ENCODE measurements around the gene SLC35G2.

SLC35G2 gene

DNA sequence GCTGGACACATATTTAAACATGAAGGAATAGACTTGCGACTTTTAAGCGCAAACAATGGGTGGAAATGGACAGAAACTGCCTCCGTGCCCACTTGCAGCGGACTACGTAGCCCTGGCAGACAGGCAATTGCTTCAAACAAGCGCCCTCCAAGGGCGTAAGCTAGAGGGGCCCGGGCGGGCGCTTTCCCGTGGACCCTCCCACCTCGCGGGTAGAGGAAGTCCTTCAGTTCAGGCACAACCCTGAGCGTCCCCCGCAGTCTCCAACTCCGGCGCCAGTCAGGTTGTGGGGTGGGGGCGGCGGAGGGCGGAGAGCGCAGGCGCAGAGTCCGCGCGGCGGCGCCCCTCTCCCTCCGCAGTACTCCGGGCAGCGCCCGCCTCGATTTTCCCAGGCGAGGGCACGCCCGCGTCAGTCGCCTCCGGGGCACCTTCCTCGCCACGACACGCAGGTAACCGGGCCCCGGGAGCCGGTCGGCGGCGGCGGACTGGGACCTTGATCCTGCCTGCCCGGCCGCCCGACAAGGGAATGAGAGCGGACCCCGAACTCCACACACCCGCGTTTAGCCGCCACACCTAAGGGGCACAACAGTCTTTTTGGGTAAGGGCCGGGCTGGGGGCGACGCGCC, at the start of gene SLC35G2:
SLC35G2 (plus strand) TSS at position 358 of the 623 bp plus-strand sequence. CDS start 35,335 bp downstream, outside the sequence.
- Histone ChIP-seq H3K4me1 (ENCODE audit: insufficient read depth, insufficient read length) (no peaks in the 10 kb centered on the region), H3K9ac (ENCODE audit: insufficient read length, low read depth) (peak within 1 kb of the TSS; percentile 76), H3K9me3 (ENCODE audit: insufficient read depth, low read length) (no peaks in the 10 kb centered on the region), H3K36me3 (ENCODE audit: insufficient read depth, insufficient read length, low read length) (no peaks in the 10 kb centered on the region), H3K4me3 (ENCODE audit: insufficient read length, low read depth) (peak within 1 kb of the TSS; percentile 62), H3K27me3 (ENCODE audit: insufficient read depth, insufficient read length) (peaks cover 38% of the 10 kb centered on the region)
- no peak for TF ChIP-seq YY1 (IDR thresholded peaks at IDR 0.05; ENCODE audit: insufficient read depth, insufficient read length)
- DNase-seq (ENCODE audit: low read depth, low spot score) = no peak

DNA sequence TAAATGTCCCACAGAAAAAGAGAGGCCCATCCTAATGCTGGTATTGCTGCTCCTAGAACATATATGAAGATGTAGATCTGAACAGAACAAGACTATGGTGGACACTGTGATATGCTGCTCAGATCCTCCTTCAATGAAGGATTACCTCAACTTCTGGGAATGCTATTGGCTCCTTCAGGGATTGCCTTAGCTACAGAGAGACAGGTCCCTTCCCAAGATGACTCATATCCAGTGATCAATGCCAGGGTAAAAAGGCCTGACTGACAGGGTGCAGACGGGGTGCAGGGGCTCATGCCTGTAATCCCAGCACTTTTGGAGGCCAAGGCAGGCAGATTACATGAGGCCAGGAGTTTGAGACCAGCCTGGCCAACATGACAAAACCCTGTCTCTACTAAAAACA, 46.2 kb upstream of the SLC35G2 start:
- Histone ChIP-seq H3K4me3 (ENCODE audit: insufficient read length, low read depth) (no peak overlapping the region), H3K4me1 (ENCODE audit: insufficient read depth, insufficient read length) (no peaks in the 10 kb centered on the region), H3K36me3 (ENCODE audit: insufficient read depth, insufficient read length, low read length) (no peaks in the 10 kb centered on the region), H3K9ac (ENCODE audit: insufficient read length, low read depth) (no peak overlapping the region), H3K27me3 (ENCODE audit: insufficient read depth, insufficient read length) (no peaks in the 10 kb centered on the region), H3K9me3 (ENCODE audit: insufficient read depth, low read length) (no peaks in the 10 kb centered on the region)
- DNase-seq (ENCODE audit: low read depth, low spot score) = no peak
- no peak for TF ChIP-seq SUZ12 (IDR thresholded peaks at IDR 0.05; ENCODE audit: extremely low read depth, insufficient read depth, insufficient read length)
- TF ChIP-seq YY1 (IDR thresholded peaks at IDR 0.05; ENCODE audit: insufficient read depth, insufficient read length) = no peak
- TF ChIP-seq ZNF274 (IDR thresholded peaks at IDR 0.05; ENCODE audit: low read depth, low read length) = no peak

DNA sequence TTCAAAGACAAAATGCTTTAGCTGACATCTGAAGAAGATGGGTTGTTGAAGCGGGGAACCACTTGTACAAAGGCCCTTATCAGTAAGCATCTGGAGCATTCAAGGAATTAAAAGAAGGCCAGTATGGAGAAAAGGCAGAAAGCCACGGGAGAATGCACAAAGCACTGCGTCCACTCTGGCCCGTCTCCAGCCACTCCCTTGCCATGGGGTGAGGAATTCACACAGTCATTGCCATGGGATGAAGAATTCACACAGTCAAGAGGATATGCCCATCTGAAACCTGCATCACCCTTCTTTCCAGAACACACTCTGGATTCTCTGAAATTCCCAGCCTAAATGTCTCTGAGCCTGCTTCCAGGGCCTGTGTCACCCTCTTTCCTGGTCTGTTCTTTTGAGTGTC, 40.1 kb upstream of the SLC35G2 start:
- no peak for TF ChIP-seq ZNF274 (IDR thresholded peaks at IDR 0.05; ENCODE audit: low read depth, low read length)
- no peak for TF ChIP-seq SUZ12 (IDR thresholded peaks at IDR 0.05; ENCODE audit: extremely low read depth, insufficient read depth, insufficient read length)
- Histone ChIP-seq H3K4me1 (ENCODE audit: insufficient read depth, insufficient read length) (no peaks in the 10 kb centered on the region), H3K27me3 (ENCODE audit: insufficient read depth, insufficient read length) (no peaks in the 10 kb centered on the region), H3K9ac (ENCODE audit: insufficient read length, low read depth) (no peak overlapping the region), H3K9me3 (ENCODE audit: insufficient read depth, low read length) (no peaks in the 10 kb centered on the region), H3K4me3 (ENCODE audit: insufficient read length, low read depth) (no peak overlapping the region), H3K36me3 (ENCODE audit: insufficient read depth, insufficient read length, low read length) (no peaks in the 10 kb centered on the region)
- DNase-seq (ENCODE audit: low read depth, low spot score) = no peak

DNA sequence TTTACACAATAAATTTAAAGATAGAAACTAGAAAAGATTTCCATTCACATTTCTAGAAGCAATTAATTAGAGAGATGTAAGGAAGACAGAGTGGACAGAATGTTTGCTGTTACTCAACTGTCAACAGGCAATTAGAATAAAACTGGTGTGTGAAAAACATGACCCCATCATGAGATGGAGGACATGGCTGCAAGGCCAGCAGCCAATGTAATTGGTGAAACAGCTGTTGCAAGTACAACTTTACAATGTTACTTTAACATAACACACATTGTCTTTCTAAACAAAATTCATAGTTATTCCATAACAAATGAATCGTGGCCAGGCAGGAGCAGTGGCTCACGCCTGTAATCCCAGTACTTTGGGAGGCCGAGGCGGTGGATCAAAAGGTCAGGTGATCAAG, 38.2 kb upstream of the SLC35G2 start:
- H3K27me3 ChIP-seq (ENCODE audit: insufficient read depth, insufficient read length) = no peaks in the 10 kb centered on the region
- no peaks in the 10 kb centered on the region for H3K4me1 ChIP-seq (ENCODE audit: insufficient read depth, insufficient read length)
- TF ChIP-seq SUZ12 (IDR thresholded peaks at IDR 0.05; ENCODE audit: extremely low read depth, insufficient read depth, insufficient read length) (no peak), YY1 (IDR thresholded peaks at IDR 0.05; ENCODE audit: insufficient read depth, insufficient read length) (no peak), ZNF274 (IDR thresholded peaks at IDR 0.05; ENCODE audit: low read depth, low read length) (no peak)
- H3K4me3 ChIP-seq (ENCODE audit: insufficient read length, low read depth) = no peak overlapping the region
- no peaks in the 10 kb centered on the region for H3K36me3 ChIP-seq (ENCODE audit: insufficient read depth, insufficient read length, low read length)
- DNase-seq (ENCODE audit: low read depth, low spot score) = no peak
- no peaks in the 10 kb centered on the region for H3K9me3 ChIP-seq (ENCODE audit: insufficient read depth, low read length)
- H3K9ac ChIP-seq (ENCODE audit: insufficient read length, low read depth) = no peak overlapping the region

DNA sequence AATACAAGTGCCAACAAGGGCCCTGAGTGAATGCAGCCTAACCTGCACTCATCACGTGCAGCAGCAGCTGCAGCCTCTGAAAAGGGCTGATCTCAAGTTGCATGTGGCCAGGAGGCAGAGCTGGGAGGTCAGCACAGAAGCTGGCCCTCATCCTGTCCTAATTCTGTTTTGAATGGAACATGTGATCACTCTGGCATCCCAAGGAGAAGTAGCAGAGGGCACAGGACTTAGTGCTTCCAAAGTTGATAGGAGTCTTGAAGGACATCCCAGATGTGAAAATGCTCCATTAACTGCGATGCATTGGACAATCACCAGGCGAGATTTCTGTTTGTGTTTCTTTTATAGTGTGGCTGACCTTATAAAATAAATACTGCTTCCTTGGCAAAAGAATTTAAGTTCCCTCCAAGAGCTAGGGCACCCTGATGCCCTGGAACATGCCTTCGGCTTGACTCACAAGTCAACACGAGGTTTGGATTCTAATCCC, 35.2 kb upstream of the SLC35G2 start:
- H3K36me3 ChIP-seq (ENCODE audit: insufficient read depth, insufficient read length, low read length) = no peaks in the 10 kb centered on the region
- TF ChIP-seq YY1 (IDR thresholded peaks at IDR 0.05; ENCODE audit: insufficient read depth, insufficient read length) (no peak), ZNF274 (IDR thresholded peaks at IDR 0.05; ENCODE audit: low read depth, low read length) (no peak), SUZ12 (IDR thresholded peaks at IDR 0.05; ENCODE audit: extremely low read depth, insufficient read depth, insufficient read length) (no peak)
- H3K9ac ChIP-seq (ENCODE audit: insufficient read length, low read depth) = no peak overlapping the region
- H3K27me3 ChIP-seq (ENCODE audit: insufficient read depth, insufficient read length) = no peaks in the 10 kb centered on the region
- H3K9me3 ChIP-seq (ENCODE audit: insufficient read depth, low read length) = no peaks in the 10 kb centered on the region
- no peak for DNase-seq (ENCODE audit: low read depth, low spot score)
- H3K4me1 ChIP-seq (ENCODE audit: insufficient read depth, insufficient read length) = no peaks in the 10 kb centered on the region
- no peak overlapping the region for H3K4me3 ChIP-seq (ENCODE audit: insufficient read length, low read depth)

DNA sequence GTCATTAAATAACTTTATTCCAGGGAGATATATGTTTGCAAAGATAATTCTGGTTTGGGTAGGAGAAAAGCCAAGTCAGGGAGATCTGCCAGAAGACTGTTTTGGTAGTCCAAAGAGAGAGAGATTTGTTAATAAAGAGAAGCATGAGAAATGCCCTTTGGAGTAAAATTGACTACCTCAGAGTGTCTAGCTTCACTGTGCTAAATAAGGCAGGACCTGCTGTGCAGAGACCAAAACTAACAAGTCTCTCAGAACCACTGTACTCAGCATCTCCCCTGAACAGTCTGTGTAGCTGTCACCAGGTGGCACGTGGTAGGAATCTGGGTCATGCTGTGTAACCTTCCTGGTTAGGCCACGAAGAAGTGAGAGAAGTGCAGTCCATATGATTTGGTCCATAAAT, 31.6 kb upstream of the SLC35G2 start:
- H3K36me3 ChIP-seq (ENCODE audit: insufficient read depth, insufficient read length, low read length) = no peaks in the 10 kb centered on the region
- TF ChIP-seq ZNF274 (IDR thresholded peaks at IDR 0.05; ENCODE audit: low read depth, low read length) (no peak), SUZ12 (IDR thresholded peaks at IDR 0.05; ENCODE audit: extremely low read depth, insufficient read depth, insufficient read length) (no peak), YY1 (IDR thresholded peaks at IDR 0.05; ENCODE audit: insufficient read depth, insufficient read length) (no peak)
- H3K9ac ChIP-seq (ENCODE audit: insufficient read length, low read depth) = no peak overlapping the region
- DNase-seq (ENCODE audit: low read depth, low spot score) = no peak
- no peak overlapping the region for H3K4me3 ChIP-seq (ENCODE audit: insufficient read length, low read depth)
- no peaks in the 10 kb centered on the region for H3K4me1 ChIP-seq (ENCODE audit: insufficient read depth, insufficient read length)
- no peaks in the 10 kb centered on the region for H3K27me3 ChIP-seq (ENCODE audit: insufficient read depth, insufficient read length)
- H3K9me3 ChIP-seq (ENCODE audit: insufficient read depth, low read length) = no peaks in the 10 kb centered on the region

DNA sequence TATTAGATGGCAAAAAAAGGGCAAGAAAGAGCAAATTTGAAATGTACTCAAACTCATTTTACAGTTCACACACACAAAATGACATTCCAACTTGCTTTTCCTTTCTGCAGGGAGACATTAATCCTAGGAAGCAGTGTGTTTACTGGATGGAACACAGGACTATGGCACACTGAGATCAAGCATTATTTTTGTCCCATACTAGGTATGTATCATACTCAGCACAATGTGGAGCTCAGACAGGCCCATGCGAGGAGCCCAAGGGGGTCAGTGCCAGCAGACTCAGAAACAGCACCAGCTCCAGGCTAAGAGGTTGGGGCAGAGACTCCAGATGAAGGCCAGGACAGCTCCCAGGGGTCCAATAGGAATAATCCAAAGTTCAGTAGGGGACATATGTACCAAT, 30.8 kb upstream of the SLC35G2 start:
- H3K9me3 ChIP-seq (ENCODE audit: insufficient read depth, low read length) = no peaks in the 10 kb centered on the region
- no peaks in the 10 kb centered on the region for H3K27me3 ChIP-seq (ENCODE audit: insufficient read depth, insufficient read length)
- DNase-seq (ENCODE audit: low read depth, low spot score) = no peak
- TF ChIP-seq YY1 (IDR thresholded peaks at IDR 0.05; ENCODE audit: insufficient read depth, insufficient read length) (no peak), ZNF274 (IDR thresholded peaks at IDR 0.05; ENCODE audit: low read depth, low read length) (no peak), SUZ12 (IDR thresholded peaks at IDR 0.05; ENCODE audit: extremely low read depth, insufficient read depth, insufficient read length) (no peak)
- no peak overlapping the region for H3K9ac ChIP-seq (ENCODE audit: insufficient read length, low read depth)
- no peak overlapping the region for H3K4me3 ChIP-seq (ENCODE audit: insufficient read length, low read depth)
- H3K36me3 ChIP-seq (ENCODE audit: insufficient read depth, insufficient read length, low read length) = no peaks in the 10 kb centered on the region
- no peaks in the 10 kb centered on the region for H3K4me1 ChIP-seq (ENCODE audit: insufficient read depth, insufficient read length)

Measured in NT2/D1 (cell line).